GM23338 (cell line): Measurements from ENCODE around the gene KLK2. TPM values are rescaled to one million over a fixed set of nuclear protein-coding genes. Genes with fewer than 3 reads are reported as not detected.
A peak's percentile ranks its signal among the peaks of the same experiment; 100 is the strongest.

ENCODE experiments used
- ATAC-seq: fragments of 200-7000 bp; cut with Tn5 transposase; 3 replicates; pipeline ENCODE4 v1.9.1; 2020
- DNase-seq: peaks from one replicate; pipeline ENCODE4 v3.0.0-alpha.2; 2015; ENCODE audit warnings: low spot score
- H2AFZ ChIP-seq: fragments of 200-600 bp; sonication (generic); 2 replicates; pipeline ENCODE4 v1.8.0; 2016; ENCODE audit warnings: antibody characterized with exemption, mild to moderate bottlenecking, moderate library complexity
- H3F3A ChIP-seq: fragments of 200-600 bp; sonication (generic); replicated peaks from 2 replicates; pipeline ENCODE4 v1.8.0; 2017; ENCODE audit warnings: antibody characterized with exemption, mixed run types, low read depth
- H3K27ac ChIP-seq: fragments of 200-600 bp; sonication (generic); 2 replicates; pipeline ENCODE4 v1.6.1; 2016; ENCODE audit warnings: low read depth
- H3K27me3 ChIP-seq: fragments of 200-600 bp; sonication (generic); 2 replicates; pipeline ENCODE4 v1.8.0; 2016; ENCODE audit warnings: mild to moderate bottlenecking, mixed run types, moderate library complexity; ENCODE audit not compliant: insufficient read depth
- H3K36me3 ChIP-seq: fragments of 200-600 bp; sonication (generic); 2 replicates; pipeline ENCODE4 v1.8.0; 2016; ENCODE audit warnings: mild to moderate bottlenecking; ENCODE audit not compliant: insufficient read depth
- H3K4me1 ChIP-seq: fragments of 200-600 bp; sonication (generic); 2 replicates; pipeline ENCODE4 v1.8.0; 2016; ENCODE audit warnings: mild to moderate bottlenecking, moderate library complexity; ENCODE audit not compliant: insufficient read depth
- H3K4me2 ChIP-seq: fragments of 200-600 bp; sonication (generic); 2 replicates; pipeline ENCODE4 v1.7.1; 2017; ENCODE audit warnings: mixed run types
- H3K4me3 ChIP-seq: fragments of 200-600 bp; sonication (generic); 2 replicates; pipeline ENCODE4 v1.6.1; 2016; ENCODE audit warnings: mixed run types
- H3K79me2 ChIP-seq: fragments of 200-600 bp; sonication (generic); replicated peaks from 2 replicates; pipeline ENCODE4 v1.8.0; 2017; ENCODE audit warnings: mild to moderate bottlenecking; ENCODE audit not compliant: insufficient read depth
- H3K9me2 ChIP-seq: fragments of 200-600 bp; sonication (generic); 2 replicates; pipeline ENCODE4 v1.8.0; 2017; ENCODE audit not compliant: insufficient read depth
- H4K20me1 ChIP-seq: fragments of 200-600 bp; sonication (generic); replicated peaks from 2 replicates; pipeline ENCODE4 v1.8.0; 2017; ENCODE audit warnings: mild to moderate bottlenecking; ENCODE audit not compliant: insufficient read depth
- H3K27ac Mint-ChIP-seq: 2 replicates; pipeline ENCODE4 v1.8.0; 2020; ENCODE audit warnings: inconsistent platforms, mild to moderate bottlenecking, moderate library complexity, mixed read lengths
- H3K27me3 Mint-ChIP-seq: 3 replicates; pipeline ENCODE4 v1.8.0; 2022; ENCODE audit warnings: low read depth, mild to moderate bottlenecking, moderate library complexity, mixed read lengths, inconsistent platforms; ENCODE audit not compliant: insufficient read depth, poor library complexity
- H3K36me3 Mint-ChIP-seq: 3 replicates; pipeline ENCODE4 v1.8.0; 2021; ENCODE audit warnings: low read depth, mild to moderate bottlenecking, inconsistent platforms, moderate library complexity, mixed read lengths
- H3K4me1 Mint-ChIP-seq: 3 replicates; pipeline ENCODE4 v1.8.0; 2020; ENCODE audit warnings: mild to moderate bottlenecking, inconsistent platforms, mixed read lengths
- H3K4me3 Mint-ChIP-seq: 3 replicates; pipeline ENCODE4 v1.8.0; 2021; ENCODE audit warnings: moderate library complexity, mild to moderate bottlenecking, inconsistent platforms, mixed read lengths
- H3K9me3 Mint-ChIP-seq: 3 replicates; pipeline ENCODE4 v1.8.0; 2020; ENCODE audit warnings: moderate library complexity, mild to moderate bottlenecking, inconsistent platforms, mixed read lengths
- EZH2 ChIP-seq: fragments of 200-600 bp; sonication (generic); IDR thresholded peaks from one replicate; pipeline ENCODE4 v1.8.0; 2017; ENCODE audit warnings: antibody characterized with exemption, mild to moderate bottlenecking, low read depth; ENCODE audit not compliant: unreplicated experiment
- JUNB ChIP-seq: IDR thresholded peaks from one replicate; pipeline ENCODE4 v1.6.1; 2016; ENCODE audit warnings: antibody characterized with exemption; ENCODE audit not compliant: unreplicated experiment
- POLR2AphosphoS5 ChIP-seq: IDR thresholded peaks from 2 replicates; pipeline ENCODE4 v1.6.1; 2016; ENCODE audit warnings: antibody characterized with exemption, low read depth
- ZNF331 ChIP-seq: fragments of 250-450 bp; sonication (Bioruptor Pico); IDR thresholded peaks from 2 replicates; pipeline ENCODE4 v1.5.0; 2020; ENCODE audit warnings: low read depth, mild to moderate bottlenecking, moderate library complexity
- polyA plus RNA-seq: library from polyadenylated mRNA; unstranded; fragments of >200 nt; fragmentation: Nextera tagmentation; extraction: Ambion mirVana; gene quantifications from 2 replicates; pipeline ENCODE4 v1.2.1, GENCODE V29; 2016
- total RNA-seq: library from RNA; depleted of rRNA; stranded (reverse); fragments of >200 nt; shearing (Covaris generic); gene quantifications from 2 replicates; pipeline ENCODE4 v1.2.3, GENCODE V29; 2014
- TF ChIP-seq, protein P1 (sequence below), 2 experiments: fragments of 200-600 bp in 1 of 2; sonication (generic) in 1 of 2; conservative IDR thresholded peaks; 2 replicates each; pipeline versions ENCODE4 v1.5.1 to v1.6.1; 2016 to 2017; ENCODE audit warnings: antibody characterized with exemption in 2 of 2, low read depth in 2 of 2, mild to moderate bottlenecking in 2 of 2, moderate library complexity in 1 of 2
- TF ChIP-seq, protein P2 (sequence below): IDR thresholded peaks from one replicate; pipeline ENCODE4 v1.6.1; 2018; ENCODE audit warnings: antibody characterized with exemption; ENCODE audit not compliant: unreplicated experiment

The KLK2 gene
- total and polyA plus RNA-seq, 2 experiments from 2014 or later: 0.18 to 0.69 TPM

DNA sequence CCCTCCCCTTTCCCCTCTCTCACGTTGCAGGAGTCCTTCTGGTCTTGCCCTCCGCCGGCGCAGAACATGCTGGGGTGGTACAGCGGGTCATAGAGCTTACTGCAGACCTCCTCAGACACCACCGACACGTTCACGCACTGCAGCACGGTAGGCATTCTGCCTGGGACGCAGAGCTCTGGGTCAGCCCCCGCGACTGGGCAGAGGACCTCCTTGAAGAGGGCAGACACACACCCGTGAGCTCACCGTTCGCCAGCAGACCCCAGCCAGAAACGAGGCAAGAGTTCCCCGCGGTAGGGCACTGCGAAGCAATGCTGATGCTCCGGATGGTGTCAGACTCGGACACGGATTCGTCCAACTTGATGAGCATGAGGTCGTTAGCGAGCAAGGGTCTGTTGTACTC is 35.1 kb downstream of the KLK2 start:
- TF ChIP-seq JUNB: no peak
- Mint-ChIP-seq H3K27ac (no peak overlapping the region), H3K4me3 (peak overlapping the region; percentile 74; the same call in 2 of the 3 replicates), H3K9me3 (no peaks in the 10 kb centered on the region; the same call in 1 of the 3 replicates), H3K4me1 (peaks cover 13% of the 10 kb centered on the region), H3K36me3 (no peaks in the 10 kb centered on the region; the same call in 2 of the 3 replicates), H3K27me3 (peaks cover 27% of the 10 kb centered on the region)
- no peaks in the 10 kb centered on the region for H3K79me2 ChIP-seq
- 0 out of 2 replicates have a peak, but pooled peaks cover 2% of the 10 kb centered on the region for H3F3A ChIP-seq
- H3K36me3 ChIP-seq: no peaks in the 10 kb centered on the region
- DNase-seq (no peak), ATAC-seq (no peak)
- H3K27ac ChIP-seq: no peak overlapping the region
- H3K4me1 ChIP-seq: peaks cover 15% of the 10 kb centered on the region
- H3K4me3 ChIP-seq: no peak overlapping the region
- H3K4me2 ChIP-seq: peak overlapping the region; percentile 85; the same call in 1 of the 2 replicates
- H3K9me2 ChIP-seq: no peaks in the 10 kb centered on the region
- H4K20me1 ChIP-seq: no peaks in the 10 kb centered on the region
- H2AFZ ChIP-seq: 0 out of 2 replicates have a peak overlapping the region, but pooled peaks have one; percentile 47
- H3K27me3 ChIP-seq: peaks cover 35% of the 10 kb centered on the region

DNA sequence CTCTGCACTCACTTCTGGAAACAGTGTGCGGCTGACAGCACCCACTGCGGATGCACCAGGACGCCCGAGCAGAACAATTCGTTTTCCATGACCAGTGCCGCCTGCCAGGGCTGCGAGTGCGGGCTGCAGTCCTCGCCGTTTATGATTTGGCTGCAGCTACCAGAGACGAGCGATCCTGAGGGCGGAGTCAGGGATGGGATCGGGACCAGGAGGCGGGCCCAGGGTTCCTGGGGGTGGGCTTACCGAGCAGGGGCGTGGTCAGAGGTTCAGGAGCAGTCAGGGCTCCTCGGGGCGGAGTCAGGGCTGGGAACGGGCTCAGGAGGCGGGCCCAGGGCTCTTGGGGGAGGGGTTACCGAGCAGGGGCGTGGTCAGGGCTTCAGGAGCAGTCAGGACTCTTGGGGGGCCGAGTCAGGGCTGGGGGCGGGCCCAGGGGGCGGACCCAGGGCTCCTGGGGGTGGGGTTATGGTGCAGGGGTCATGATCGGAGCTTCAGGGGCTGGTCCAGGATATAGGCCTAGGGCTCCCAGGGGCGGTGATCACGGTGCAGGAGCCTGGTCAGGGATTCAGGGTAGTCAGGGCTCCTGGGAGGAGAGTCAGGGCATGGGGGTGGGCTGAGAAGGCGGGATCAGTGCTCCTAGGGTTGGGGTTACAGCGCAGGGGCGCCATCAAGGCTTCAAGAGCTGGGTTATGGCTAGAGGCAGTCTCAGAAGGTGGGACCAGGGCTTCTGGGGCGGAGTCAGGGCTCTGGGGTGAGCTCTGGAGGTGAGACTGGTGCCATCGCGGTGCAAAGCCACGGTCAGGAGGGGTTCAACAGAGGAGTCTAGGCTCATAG is 36.2 kb downstream of the KLK2 start:
- H3K36me3 ChIP-seq: no peaks in the 10 kb centered on the region
- DNase-seq (peak; percentile 99), ATAC-seq (peak; percentile 88)
- peak overlapping the region; percentile 85; the same call in 1 of the 2 replicates for H3K27ac Mint-ChIP-seq
- H3K79me2 ChIP-seq: no peaks in the 10 kb centered on the region
- no peaks in the 10 kb centered on the region; the same call in 1 of the 3 replicates for H3K9me3 Mint-ChIP-seq
- no peaks in the 10 kb centered on the region for H3K9me2 ChIP-seq
- H3K4me1 ChIP-seq: peaks cover 15% of the 10 kb centered on the region
- H3K27me3 ChIP-seq: peaks cover 46% of the 10 kb centered on the region
- H3K4me3 ChIP-seq: peak overlapping the region; percentile 80
- H4K20me1 ChIP-seq: no peaks in the 10 kb centered on the region
- TF ChIP-seq ZNF331 (no peak), POLR2AphosphoS5 (peak; percentile 39), JUNB (no peak)
- H2AFZ ChIP-seq: peak overlapping the region; percentile 96
- peak overlapping the region; percentile 88 for H3K4me2 ChIP-seq
- no peaks in the 10 kb centered on the region; the same call in 2 of the 3 replicates for H3K36me3 Mint-ChIP-seq
- H3K4me3 Mint-ChIP-seq: peak overlapping the region; percentile 74
- H3K27me3 Mint-ChIP-seq: peaks cover 27% of the 10 kb centered on the region
- peaks cover 13% of the 10 kb centered on the region for H3K4me1 Mint-ChIP-seq
- H3F3A ChIP-seq: 0 out of 2 replicates have a peak, but pooled peaks cover 2% of the 10 kb centered on the region
- no peak overlapping the region for H3K27ac ChIP-seq

DNA sequence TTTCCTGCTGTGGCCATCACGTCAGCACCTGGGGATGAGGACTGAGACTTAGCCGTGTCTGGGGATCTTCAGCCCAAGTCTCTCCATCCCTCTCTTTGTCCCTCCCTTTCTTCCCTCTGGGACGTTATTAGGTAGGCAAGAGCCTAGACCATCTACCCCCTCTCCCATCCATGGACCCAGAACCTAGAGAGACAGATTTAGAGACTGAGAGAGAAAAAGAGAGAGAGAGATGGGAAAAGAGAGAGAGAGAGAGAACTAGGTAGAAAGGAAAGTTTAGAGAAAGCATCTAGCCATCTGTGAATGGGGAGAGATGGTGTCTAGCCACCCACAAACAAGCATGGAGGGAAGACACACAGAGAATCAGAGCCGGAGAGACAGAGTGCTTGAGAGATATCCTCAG is 37.5 kb downstream of the KLK2 start:
- peaks cover 25% of the 10 kb centered on the region for H3K27me3 Mint-ChIP-seq
- H3K4me3 Mint-ChIP-seq: no peak overlapping the region; the same call in 2 of the 3 replicates
- TF ChIP-seq EZH2: no peak
- TF ChIP-seq, protein P1, sequence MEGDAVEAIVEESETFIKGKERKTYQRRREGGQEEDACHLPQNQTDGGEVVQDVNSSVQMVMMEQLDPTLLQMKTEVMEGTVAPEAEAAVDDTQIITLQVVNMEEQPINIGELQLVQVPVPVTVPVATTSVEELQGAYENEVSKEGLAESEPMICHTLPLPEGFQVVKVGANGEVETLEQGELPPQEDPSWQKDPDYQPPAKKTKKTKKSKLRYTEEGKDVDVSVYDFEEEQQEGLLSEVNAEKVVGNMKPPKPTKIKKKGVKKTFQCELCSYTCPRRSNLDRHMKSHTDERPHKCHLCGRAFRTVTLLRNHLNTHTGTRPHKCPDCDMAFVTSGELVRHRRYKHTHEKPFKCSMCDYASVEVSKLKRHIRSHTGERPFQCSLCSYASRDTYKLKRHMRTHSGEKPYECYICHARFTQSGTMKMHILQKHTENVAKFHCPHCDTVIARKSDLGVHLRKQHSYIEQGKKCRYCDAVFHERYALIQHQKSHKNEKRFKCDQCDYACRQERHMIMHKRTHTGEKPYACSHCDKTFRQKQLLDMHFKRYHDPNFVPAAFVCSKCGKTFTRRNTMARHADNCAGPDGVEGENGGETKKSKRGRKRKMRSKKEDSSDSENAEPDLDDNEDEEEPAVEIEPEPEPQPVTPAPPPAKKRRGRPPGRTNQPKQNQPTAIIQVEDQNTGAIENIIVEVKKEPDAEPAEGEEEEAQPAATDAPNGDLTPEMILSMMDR (conservative IDR thresholded peaks at IDR 0.05; ENCODE audit: low read depth in 2 of 2): no peak
- TF ChIP-seq POLR2AphosphoS5: no peak
- no peak for TF ChIP-seq ZNF331
- TF ChIP-seq, protein P2, sequence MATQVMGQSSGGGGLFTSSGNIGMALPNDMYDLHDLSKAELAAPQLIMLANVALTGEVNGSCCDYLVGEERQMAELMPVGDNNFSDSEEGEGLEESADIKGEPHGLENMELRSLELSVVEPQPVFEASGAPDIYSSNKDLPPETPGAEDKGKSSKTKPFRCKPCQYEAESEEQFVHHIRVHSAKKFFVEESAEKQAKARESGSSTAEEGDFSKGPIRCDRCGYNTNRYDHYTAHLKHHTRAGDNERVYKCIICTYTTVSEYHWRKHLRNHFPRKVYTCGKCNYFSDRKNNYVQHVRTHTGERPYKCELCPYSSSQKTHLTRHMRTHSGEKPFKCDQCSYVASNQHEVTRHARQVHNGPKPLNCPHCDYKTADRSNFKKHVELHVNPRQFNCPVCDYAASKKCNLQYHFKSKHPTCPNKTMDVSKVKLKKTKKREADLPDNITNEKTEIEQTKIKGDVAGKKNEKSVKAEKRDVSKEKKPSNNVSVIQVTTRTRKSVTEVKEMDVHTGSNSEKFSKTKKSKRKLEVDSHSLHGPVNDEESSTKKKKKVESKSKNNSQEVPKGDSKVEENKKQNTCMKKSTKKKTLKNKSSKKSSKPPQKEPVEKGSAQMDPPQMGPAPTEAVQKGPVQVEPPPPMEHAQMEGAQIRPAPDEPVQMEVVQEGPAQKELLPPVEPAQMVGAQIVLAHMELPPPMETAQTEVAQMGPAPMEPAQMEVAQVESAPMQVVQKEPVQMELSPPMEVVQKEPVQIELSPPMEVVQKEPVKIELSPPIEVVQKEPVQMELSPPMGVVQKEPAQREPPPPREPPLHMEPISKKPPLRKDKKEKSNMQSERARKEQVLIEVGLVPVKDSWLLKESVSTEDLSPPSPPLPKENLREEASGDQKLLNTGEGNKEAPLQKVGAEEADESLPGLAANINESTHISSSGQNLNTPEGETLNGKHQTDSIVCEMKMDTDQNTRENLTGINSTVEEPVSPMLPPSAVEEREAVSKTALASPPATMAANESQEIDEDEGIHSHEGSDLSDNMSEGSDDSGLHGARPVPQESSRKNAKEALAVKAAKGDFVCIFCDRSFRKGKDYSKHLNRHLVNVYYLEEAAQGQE: no peak

More for the DNA sequence above, 37.5 kb downstream of the KLK2 start:
- Histone ChIP-seq H2AFZ (no peak overlapping the region; the same call in 1 of the 2 replicates), H3K27ac (no peak overlapping the region), H4K20me1 (no peaks in the 10 kb centered on the region), H3F3A (0 out of 2 replicates have a peak, but pooled peaks cover 2% of the 10 kb centered on the region), H3K4me3 (no peak overlapping the region), H3K4me1 (peaks cover 15% of the 10 kb centered on the region), H3K27me3 (peaks cover 57% of the 10 kb centered on the region), H3K36me3 (no peaks in the 10 kb centered on the region), H3K4me2 (no peak overlapping the region), H3K79me2 (no peaks in the 10 kb centered on the region), H3K9me2 (no peaks in the 10 kb centered on the region)
- Mint-ChIP-seq H3K9me3 (no peaks in the 10 kb centered on the region; the same call in 1 of the 3 replicates), H3K36me3 (no peaks in the 10 kb centered on the region; the same call in 2 of the 3 replicates), H3K27ac (no peak overlapping the region), H3K4me1 (peaks cover 13% of the 10 kb centered on the region)
- ATAC-seq: no peak
- no peak for DNase-seq
